ENCODE data around the gene MAS1. TPM values are rescaled to one million over a fixed set of nuclear protein-coding genes. Genes with fewer than 3 reads are reported as not detected.

MAS1 gene
- total RNA-seq, 1 experiment from 2014 or later = not detected

DNA sequence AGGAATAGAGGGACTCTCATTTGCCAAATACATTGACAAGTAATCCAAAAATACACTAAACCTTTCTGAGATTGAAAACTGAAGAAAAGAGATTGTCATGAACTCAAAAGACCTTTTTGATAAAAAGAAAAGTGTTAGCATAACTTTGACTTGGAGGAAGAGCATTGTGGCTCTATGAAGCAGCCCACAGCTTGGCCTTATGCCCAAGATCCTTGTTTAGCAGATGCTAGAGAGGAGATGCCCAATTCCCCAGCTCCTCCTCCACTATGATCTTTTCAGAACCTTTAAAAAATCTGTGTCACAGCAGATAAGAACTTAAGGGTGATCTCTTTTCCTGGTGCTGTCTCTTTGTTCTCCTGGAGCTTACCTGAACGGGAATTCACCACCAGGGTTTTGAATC is 42.3 kb downstream of the MAS1 start:
- CTCF ChIA-PET = interaction anchor here (0.7 to 2.6 kb wide), 6 partner anchors 8 to 799 kb away, joined by 3 to 11 read pairs (median 4); no protein-coding TSS in a partner anchor
- H3K27ac Mint-ChIP-seq (ENCODE audit: low read depth, unreplicated experiment) = no peak overlapping the region
- intact Hi-C loops (cut with micrococcal nuclease) = no loop called here
- H3K36me3 Mint-ChIP-seq (ENCODE audit: insufficient read depth, unreplicated experiment) = no peaks in the 10 kb centered on the region
- no TSS peak for BruUV-seq (replicated peaks)
- POLR2A ChIA-PET = interaction anchor here (1.1 kb wide), 1 partner anchor 70 kb away, joined by 3 read pairs; no protein-coding TSS in a partner anchor
- H3K4me1 Mint-ChIP-seq (ENCODE audit: insufficient read depth, unreplicated experiment) = peaks cover 11% of the 10 kb centered on the region
- TF ChIP-seq, protein P1, sequence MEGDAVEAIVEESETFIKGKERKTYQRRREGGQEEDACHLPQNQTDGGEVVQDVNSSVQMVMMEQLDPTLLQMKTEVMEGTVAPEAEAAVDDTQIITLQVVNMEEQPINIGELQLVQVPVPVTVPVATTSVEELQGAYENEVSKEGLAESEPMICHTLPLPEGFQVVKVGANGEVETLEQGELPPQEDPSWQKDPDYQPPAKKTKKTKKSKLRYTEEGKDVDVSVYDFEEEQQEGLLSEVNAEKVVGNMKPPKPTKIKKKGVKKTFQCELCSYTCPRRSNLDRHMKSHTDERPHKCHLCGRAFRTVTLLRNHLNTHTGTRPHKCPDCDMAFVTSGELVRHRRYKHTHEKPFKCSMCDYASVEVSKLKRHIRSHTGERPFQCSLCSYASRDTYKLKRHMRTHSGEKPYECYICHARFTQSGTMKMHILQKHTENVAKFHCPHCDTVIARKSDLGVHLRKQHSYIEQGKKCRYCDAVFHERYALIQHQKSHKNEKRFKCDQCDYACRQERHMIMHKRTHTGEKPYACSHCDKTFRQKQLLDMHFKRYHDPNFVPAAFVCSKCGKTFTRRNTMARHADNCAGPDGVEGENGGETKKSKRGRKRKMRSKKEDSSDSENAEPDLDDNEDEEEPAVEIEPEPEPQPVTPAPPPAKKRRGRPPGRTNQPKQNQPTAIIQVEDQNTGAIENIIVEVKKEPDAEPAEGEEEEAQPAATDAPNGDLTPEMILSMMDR (IDR thresholded peaks at IDR 0.05; ENCODE audit: unreplicated experiment) = no peak
- no peak overlapping the region for H3K4me3 Mint-ChIP-seq (ENCODE audit: unreplicated experiment)
- no peak for DNase-seq (ENCODE audit: unreplicated experiment)
- H3K9me3 Mint-ChIP-seq (ENCODE audit: unreplicated experiment) = no peaks in the 10 kb centered on the region
- no peaks in the 10 kb centered on the region for H3K27me3 Mint-ChIP-seq (ENCODE audit: insufficient read depth, unreplicated experiment)

DNA sequence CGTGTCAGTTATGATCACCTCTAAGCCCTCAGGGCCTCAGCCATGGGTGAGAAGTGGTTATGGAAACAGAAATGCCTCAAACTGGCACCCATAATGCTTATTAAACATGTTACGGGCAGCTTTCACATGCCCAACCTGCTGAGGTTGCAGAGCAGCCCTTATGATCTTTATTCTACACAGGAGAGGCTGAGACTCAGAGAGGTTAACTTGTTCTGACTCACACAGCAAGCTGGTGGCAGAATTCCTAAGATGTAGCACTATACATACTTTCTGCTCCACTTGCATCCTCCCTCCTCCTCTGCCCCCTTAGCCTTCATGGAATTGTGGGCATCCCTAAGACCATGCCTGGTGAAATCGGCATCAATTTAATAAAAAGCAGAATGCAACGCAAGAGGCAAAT is 43.4 kb downstream of the MAS1 start:
- intact Hi-C loops (cut with micrococcal nuclease) = no loop called here
- DNase-seq (ENCODE audit: unreplicated experiment) = no peak
- Mint-ChIP-seq H3K4me3 (ENCODE audit: unreplicated experiment) (no peak overlapping the region), H3K4me1 (ENCODE audit: insufficient read depth, unreplicated experiment) (peaks cover 11% of the 10 kb centered on the region), H3K27me3 (ENCODE audit: insufficient read depth, unreplicated experiment) (no peaks in the 10 kb centered on the region), H3K9me3 (ENCODE audit: unreplicated experiment) (no peaks in the 10 kb centered on the region), H3K27ac (ENCODE audit: low read depth, unreplicated experiment) (no peak overlapping the region), H3K36me3 (ENCODE audit: insufficient read depth, unreplicated experiment) (no peaks in the 10 kb centered on the region)
- ChIA-PET CTCF (interaction anchor here (0.7 to 2.6 kb wide), 3 partner anchors 12 to 71 kb away, joined by 4 to 11 read pairs (median 5); no protein-coding TSS in a partner anchor), POLR2A (interaction anchor here (1.1 kb wide), 1 partner anchor 71 kb away, joined by 3 read pairs; no protein-coding TSS in a partner anchor)
- TF ChIP-seq, protein P1 (IDR thresholded peaks at IDR 0.05; ENCODE audit: unreplicated experiment) = no peak
- BruUV-seq (replicated peaks) = no TSS peak

DNA sequence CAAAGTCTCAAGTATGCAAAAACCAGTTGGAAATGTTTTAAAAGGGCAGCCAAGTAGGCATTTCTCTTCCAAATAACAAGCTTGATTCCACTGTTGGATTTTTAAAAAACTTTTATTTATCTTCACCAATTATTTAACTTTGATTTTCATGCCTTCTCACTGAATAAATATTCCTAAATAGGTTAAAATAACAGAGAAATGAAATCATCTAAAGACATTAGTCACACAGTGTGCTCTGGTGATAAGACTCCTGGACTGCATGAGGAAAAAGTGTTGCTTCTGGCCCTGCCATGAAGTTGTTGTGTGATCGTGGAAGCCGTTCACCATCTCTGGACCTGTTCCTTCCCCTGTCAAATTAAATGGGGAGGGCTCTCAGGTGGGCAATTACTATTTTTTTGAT is 44.3 kb downstream of the MAS1 start:
- TF ChIP-seq, protein P1 (IDR thresholded peaks at IDR 0.05; ENCODE audit: unreplicated experiment) = no peak
- no peaks in the 10 kb centered on the region for H3K9me3 Mint-ChIP-seq (ENCODE audit: unreplicated experiment)
- CTCF ChIA-PET = no interaction called here
- no peak overlapping the region for H3K27ac Mint-ChIP-seq (ENCODE audit: low read depth, unreplicated experiment)
- H3K27me3 Mint-ChIP-seq (ENCODE audit: insufficient read depth, unreplicated experiment) = no peaks in the 10 kb centered on the region
- intact Hi-C loops (cut with micrococcal nuclease) = no loop called here
- no peak for DNase-seq (ENCODE audit: unreplicated experiment)
- no peaks in the 10 kb centered on the region for H3K36me3 Mint-ChIP-seq (ENCODE audit: insufficient read depth, unreplicated experiment)
- no peak overlapping the region for H3K4me3 Mint-ChIP-seq (ENCODE audit: unreplicated experiment)
- no TSS peak for BruUV-seq (replicated peaks)
- POLR2A ChIA-PET = interaction anchor here (0.7 kb wide), 1 partner anchor 22 kb away, joined by 3 read pairs; no protein-coding TSS in a partner anchor
- H3K4me1 Mint-ChIP-seq (ENCODE audit: insufficient read depth, unreplicated experiment) = peaks cover 4% of the 10 kb centered on the region

DNA sequence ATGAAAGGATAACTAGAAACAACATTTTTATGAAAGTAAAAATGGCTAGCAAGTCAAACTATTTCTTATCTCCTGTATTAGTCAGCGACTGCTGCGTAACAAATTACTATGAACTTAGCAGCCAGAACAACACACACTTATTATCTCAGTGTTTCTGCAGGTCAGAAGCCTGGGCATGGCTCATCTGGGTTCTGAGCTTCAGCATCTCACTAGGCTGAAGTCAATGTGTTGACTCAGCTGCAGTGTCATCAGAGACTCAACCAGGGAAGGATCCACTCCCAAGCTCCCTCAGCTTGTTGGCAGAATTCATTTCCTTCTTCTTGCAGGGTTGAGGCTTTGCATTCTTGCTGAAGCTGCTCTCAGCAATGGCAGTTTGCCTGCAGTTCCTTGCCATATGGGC is 44.8 kb downstream of the MAS1 start:
- CTCF ChIA-PET = no interaction called here
- no peaks in the 10 kb centered on the region for H3K9me3 Mint-ChIP-seq (ENCODE audit: unreplicated experiment)
- no peaks in the 10 kb centered on the region for H3K27me3 Mint-ChIP-seq (ENCODE audit: insufficient read depth, unreplicated experiment)
- intact Hi-C loops (cut with micrococcal nuclease) = no loop called here
- no TSS peak for BruUV-seq (replicated peaks)
- peaks cover 4% of the 10 kb centered on the region for H3K4me1 Mint-ChIP-seq (ENCODE audit: insufficient read depth, unreplicated experiment)
- no peak for DNase-seq (ENCODE audit: unreplicated experiment)
- POLR2A ChIA-PET = no interaction called here
- H3K27ac Mint-ChIP-seq (ENCODE audit: low read depth, unreplicated experiment) = no peak overlapping the region
- no peak overlapping the region for H3K4me3 Mint-ChIP-seq (ENCODE audit: unreplicated experiment)
- TF ChIP-seq, protein P1 (IDR thresholded peaks at IDR 0.05; ENCODE audit: unreplicated experiment) = no peak
- no peaks in the 10 kb centered on the region for H3K36me3 Mint-ChIP-seq (ENCODE audit: insufficient read depth, unreplicated experiment)

Measured in MCF 10A (cell line).